Spinal cord (tissue), 10 donors: ENCODE measurements around the gene CFAP74. TPM values are rescaled to one million over a fixed set of nuclear protein-coding genes. Genes with fewer than 3 reads are reported as not detected.

Source experiments
- DNase-seq, 6 donors: peaks; one replicate each; pipeline versions ENCODE4 v3.0.0 to v3.0.0-alpha.2; 2013 to 2015; ENCODE audit warnings: low spot score in 6 of 6, low read depth in 4 of 6
- H3K27ac ChIP-seq: one replicate; pipeline ENCODE4 v1.5.1; 2013; ENCODE audit warnings: low read depth, low read length, control low read depth
- H3K27me3 ChIP-seq: one replicate; pipeline ENCODE4 v1.6.1; 2013; ENCODE audit warnings: low read length; ENCODE audit not compliant: control insufficient read depth, insufficient read depth
- H3K36me3 ChIP-seq: one replicate; pipeline ENCODE4 v1.6.1; 2013; ENCODE audit warnings: low read length; ENCODE audit not compliant: control insufficient read depth, insufficient read depth
- H3K4me1 ChIP-seq: one replicate; pipeline ENCODE4 v1.6.1; 2013; ENCODE audit warnings: low read length; ENCODE audit not compliant: control insufficient read depth, insufficient read depth
- H3K4me3 ChIP-seq: one replicate; pipeline ENCODE4 v1.5.1; 2013; ENCODE audit warnings: low read depth, low read length, control low read depth
- H3K9me3 ChIP-seq: one replicate; pipeline ENCODE4 v1.6.1; 2013; ENCODE audit warnings: low read length; ENCODE audit not compliant: control insufficient read depth, insufficient read depth
- WGBS: methylation state at CpG from one replicate; pipeline ENCODE4 v1.1.5; 2013; ENCODE audit warnings: missing lambda C conversion rate; ENCODE audit not compliant: insufficient coverage; 5-methylcytosine and 5-hydroxymethylcytosine counted together
- polyA plus RNA-seq, 2 donors: library from polyadenylated mRNA; unstranded; fragments of 120-200 nt; gene quantifications; one replicate each; pipeline ENCODE4 v1.2.1, GENCODE V29; 2013; ENCODE audit not compliant: insufficient read length in 2 of 2
- total RNA-seq, 2 donors: library from RNA; depleted of rRNA in 1 of 2; stranded (reverse); fragments of 120-200 nt in 1 of 2; fragments of >200 nt in 1 of 2; gene quantifications; one replicate each; pipeline versions ENCODE4 v1.2.3 to v1.2.4, GENCODE V29; 2013 to 2014
- donor health status: healthy.

Gene CFAP74
- total and polyA plus RNA-seq, 4 donors: 0.59 to 5.6 (median 4.6) TPM

DNA sequence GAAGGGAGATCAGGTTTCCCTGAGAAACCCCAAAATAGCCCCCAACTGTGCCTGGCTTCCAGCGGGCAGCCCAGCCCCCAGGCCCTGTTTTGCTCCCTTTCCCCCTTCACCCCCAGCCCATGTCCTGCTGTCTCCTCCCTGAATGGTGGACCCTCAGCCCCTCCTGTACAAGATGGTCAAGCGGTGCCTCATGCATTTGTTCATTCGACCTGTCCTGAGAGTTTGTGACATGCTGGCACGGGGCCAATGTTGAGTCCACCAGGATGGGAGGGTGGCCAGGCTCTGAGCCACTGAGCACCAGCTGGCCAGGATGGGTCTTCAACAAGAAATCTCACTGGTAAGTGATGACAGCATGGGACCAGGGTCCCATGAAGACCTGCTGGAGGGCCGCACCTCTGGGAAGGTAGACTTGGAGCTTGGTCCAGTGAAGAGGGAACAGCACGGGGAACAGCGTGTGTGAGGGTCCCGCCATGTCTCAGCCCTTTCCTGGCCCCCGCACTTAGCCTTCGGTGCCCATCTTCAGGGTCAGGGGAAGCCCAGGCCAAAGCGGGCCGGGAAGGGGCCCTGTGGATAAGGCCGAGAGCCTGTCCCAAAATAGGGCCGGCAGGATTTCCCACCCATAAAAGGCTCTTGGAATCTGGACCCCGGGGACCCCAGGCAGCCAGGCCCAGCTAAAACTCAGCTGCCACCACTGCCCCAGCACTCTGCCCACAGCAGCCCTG lies 88.5 kb downstream of the CFAP74 start, which contains the start of gene CALML6:
TSS of gene CALML6 (plus strand) at position 290 of the 722 bp plus-strand sequence. CDS start at position 311, 21 bp downstream.
- 85% methylated on average over 15 of the region's 15 CpGs for WGBS
- no peak within 1 kb of the TSS for H3K4me3 ChIP-seq
- no peak within 1 kb of the TSS for H3K27ac ChIP-seq
- no peaks in the 10 kb centered on the region for H3K9me3 ChIP-seq
- H3K36me3 ChIP-seq: no peaks in the 10 kb centered on the region
- H3K4me1 ChIP-seq: peaks cover 25% of the 10 kb centered on the region
- H3K27me3 ChIP-seq: peaks cover 2% of the 10 kb centered on the region
- DNase-seq: no peak

GRCh38 chr1:1914101-1914970 lies 89.2 kb downstream of the CFAP74 start:
- Histone ChIP-seq H3K36me3 (no peaks in the 10 kb centered on the region), H3K27ac (no peak overlapping the region), H3K27me3 (peaks cover 2% of the 10 kb centered on the region), H3K4me1 (peaks cover 24% of the 10 kb centered on the region), H3K9me3 (no peaks in the 10 kb centered on the region), H3K4me3 (no peak overlapping the region)
- no peak for DNase-seq
- WGBS: 62% methylated on average over 19 of the region's 20 CpGs

DNA sequence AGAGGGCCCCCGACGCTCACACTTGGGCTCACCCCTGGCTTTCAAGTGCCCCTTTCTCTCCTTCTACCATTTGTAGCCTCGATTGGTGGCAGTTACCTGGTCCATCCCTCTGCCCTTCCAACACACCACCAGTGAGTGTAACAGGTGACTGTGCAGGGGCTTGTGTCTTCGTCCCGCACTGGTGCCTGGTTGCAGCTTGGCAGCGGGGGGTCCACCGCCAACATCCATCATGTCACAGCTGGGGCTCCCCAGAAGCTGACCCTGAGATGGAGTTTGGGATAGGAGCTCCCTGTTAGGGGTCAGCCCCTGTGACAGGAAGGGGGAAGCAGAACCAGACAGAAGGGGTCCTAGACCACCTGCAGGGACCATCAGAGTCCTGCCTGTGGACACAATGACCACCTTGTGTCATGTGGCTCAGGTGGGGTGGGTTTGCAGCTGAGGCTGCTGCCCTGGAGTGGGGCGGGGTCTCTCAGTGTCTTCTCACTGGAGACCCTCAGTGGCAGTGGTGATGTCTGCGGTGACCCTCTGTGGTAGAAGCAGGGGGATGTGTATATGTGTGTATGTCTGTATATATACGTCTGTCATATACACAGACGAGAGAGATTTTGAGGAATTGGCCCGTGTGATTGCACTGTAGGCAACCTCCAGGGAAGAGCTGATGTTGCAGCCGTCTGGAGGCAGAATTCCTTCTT lies 92.1 kb downstream of the CFAP74 start:
- H3K4me3 ChIP-seq: no peak overlapping the region
- H3K27ac ChIP-seq: no peak overlapping the region
- 90% methylated on average over 9 of the region's 13 CpGs for WGBS
- H3K36me3 ChIP-seq: peaks cover 11% of the 10 kb centered on the region
- H3K27me3 ChIP-seq: no peaks in the 10 kb centered on the region
- no peak for DNase-seq
- peaks cover 29% of the 10 kb centered on the region for H3K4me1 ChIP-seq
- no peaks in the 10 kb centered on the region for H3K9me3 ChIP-seq

DNA sequence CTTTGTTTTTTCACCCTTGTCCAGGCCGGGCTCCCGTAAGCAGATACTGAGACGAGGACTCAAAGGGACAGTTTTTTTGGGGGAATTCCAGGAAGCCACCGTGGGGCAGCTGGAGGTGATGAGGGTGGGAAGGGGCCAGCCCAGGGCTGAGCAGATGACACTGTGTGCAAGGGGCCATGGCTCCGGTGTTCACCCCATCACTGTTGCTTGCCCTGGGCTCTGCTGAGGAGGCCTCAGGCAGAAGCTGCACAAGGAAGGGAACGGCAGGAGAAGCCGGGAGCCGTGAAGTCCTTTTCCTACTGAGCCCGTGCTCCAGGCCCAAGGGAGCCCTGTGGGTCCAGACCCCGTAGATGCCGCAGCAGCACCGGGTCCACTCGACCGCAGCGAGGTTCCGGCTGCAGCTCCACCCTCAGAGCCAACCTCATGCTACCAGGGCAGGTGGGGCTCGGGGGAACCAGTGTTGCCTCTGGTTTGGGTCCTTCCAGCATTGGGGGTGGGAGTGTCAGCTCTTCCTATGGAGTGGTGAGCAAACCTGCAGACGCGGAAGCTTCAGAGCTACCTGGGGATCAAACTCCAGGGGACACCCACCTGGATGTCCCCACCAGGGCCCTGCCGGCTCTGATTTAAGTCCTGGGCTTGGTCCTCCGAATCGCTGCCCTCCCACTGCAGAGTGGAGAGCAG lies 92.8 kb downstream of the CFAP74 start:
- peaks cover 36% of the 10 kb centered on the region for H3K4me1 ChIP-seq
- 94% methylated on average over 20 of the region's 22 CpGs for WGBS
- no peak for DNase-seq
- no peak overlapping the region for H3K4me3 ChIP-seq
- no peaks in the 10 kb centered on the region for H3K27me3 ChIP-seq
- H3K36me3 ChIP-seq: peaks cover 11% of the 10 kb centered on the region
- H3K27ac ChIP-seq: no peak overlapping the region
- no peaks in the 10 kb centered on the region for H3K9me3 ChIP-seq

DNA sequence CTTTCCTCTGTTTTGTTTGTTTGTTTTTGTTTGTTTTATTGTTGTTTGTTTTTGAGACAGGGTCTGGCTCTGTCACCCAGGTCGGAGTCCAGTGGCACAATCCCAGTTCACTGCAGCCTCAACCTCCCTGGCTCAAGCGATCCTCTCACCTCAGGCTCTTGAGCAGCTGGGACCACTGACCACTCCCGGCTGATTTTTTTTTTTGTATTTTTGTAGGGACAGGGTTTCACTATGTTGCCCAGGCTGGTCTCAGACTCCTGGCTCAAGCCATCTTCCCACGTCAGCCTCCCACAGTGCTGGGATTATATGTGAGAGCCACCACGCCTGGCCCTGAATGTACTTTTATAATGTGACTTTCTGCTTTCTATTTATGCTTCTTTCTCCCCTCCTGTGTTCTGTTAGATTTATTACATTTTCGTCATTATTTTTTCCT lies 93.5 kb downstream of the CFAP74 start:
- Histone ChIP-seq H3K4me1 (peaks cover 37% of the 10 kb centered on the region), H3K36me3 (peaks cover 11% of the 10 kb centered on the region), H3K4me3 (peak overlapping the region; percentile 50), H3K9me3 (no peaks in the 10 kb centered on the region), H3K27ac (no peak overlapping the region), H3K27me3 (no peaks in the 10 kb centered on the region)
- WGBS: 100% methylated on average over 1 of the region's 6 CpGs
- no peak for DNase-seq

DNA sequence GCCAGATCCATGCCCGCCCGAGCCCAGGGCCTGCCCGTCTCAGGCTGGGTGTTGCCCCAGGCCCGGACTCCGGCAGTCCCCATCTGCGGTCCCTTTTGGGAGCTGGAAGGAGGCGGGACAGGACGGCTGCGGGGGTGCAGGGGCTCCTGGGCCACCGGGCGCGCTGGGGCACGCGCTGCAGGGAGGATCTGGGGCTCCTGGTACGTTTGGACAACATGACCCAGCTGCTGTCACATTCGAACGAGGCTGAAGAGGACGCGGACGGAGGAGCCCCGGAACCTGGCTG lies 95.1 kb downstream of the CFAP74 start:
- Histone ChIP-seq H3K9me3 (no peaks in the 10 kb centered on the region), H3K36me3 (peaks cover 11% of the 10 kb centered on the region), H3K27me3 (no peaks in the 10 kb centered on the region), H3K4me3 (peak overlapping the region; percentile 42), H3K27ac (peak overlapping the region; percentile 61), H3K4me1 (peaks cover 37% of the 10 kb centered on the region)
- 9% methylated on average over 21 of the region's 21 CpGs for WGBS
- DNase-seq: no peak

- H3K4me3 ChIP-seq: no peak overlapping the region
- H3K9me3 ChIP-seq: no peaks in the 10 kb centered on the region
- peaks cover 11% of the 10 kb centered on the region for H3K36me3 ChIP-seq
- no peak for DNase-seq
- peaks cover 37% of the 10 kb centered on the region for H3K4me1 ChIP-seq
- 89% methylated on average over 7 of the region's 8 CpGs for WGBS
- no peak overlapping the region for H3K27ac ChIP-seq
- H3K27me3 ChIP-seq: no peaks in the 10 kb centered on the region
Measured at GRCh38 chr1:1907098-1907736, 96.4 kb downstream of the CFAP74 start.

DNA sequence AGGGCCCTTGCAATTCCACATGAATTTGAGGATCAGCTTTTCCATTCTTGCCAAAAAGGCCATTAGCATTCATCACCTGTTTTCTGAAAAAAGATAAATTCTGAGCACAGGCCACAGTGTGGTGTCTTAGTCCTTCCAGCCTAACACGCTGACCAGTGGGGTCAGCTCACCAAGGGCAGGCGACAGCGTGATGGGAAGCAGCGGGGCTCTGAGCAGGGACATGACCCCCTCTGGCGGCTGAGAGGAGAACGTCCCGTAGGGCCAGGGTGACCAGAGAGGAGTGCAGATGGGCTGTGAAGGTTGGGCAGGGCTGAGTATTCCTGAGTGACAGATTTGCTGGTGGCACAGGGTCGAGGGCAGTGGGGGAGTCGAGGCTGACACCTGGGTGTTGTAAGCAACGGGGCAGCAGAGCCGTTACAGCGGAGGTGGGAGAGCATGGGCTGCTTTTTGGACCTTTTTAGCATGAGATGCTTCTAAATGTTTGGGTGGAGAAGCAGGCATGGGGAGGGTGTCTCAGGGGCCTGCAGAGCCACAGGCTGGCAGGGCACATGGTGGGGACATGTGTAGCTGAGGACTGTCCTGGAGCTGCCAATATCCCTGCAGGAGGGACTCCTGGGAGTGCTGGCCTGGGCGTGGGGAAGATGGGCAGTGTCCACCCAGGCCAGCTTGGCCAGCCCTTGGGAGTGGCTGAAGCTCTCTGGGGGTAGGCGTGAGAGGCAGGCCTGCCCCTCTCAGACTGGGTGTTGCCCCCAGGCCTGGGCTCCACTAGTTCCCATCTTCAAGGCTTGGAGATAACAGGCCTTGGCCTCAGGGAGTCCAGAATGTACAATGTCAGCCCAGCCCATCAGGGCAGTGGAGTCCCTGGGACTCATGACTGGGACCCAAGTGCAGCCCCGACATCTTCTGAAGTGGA lies 97.1 kb downstream of the CFAP74 start:
- DNase-seq: peak in 3 of 6 donors; percentile 63 to 88 (median 87)
- Histone ChIP-seq H3K9me3 (no peaks in the 10 kb centered on the region), H3K4me3 (no peak overlapping the region), H3K27me3 (no peaks in the 10 kb centered on the region), H3K4me1 (peaks cover 37% of the 10 kb centered on the region), H3K27ac (no peak overlapping the region), H3K36me3 (peaks cover 11% of the 10 kb centered on the region)
- WGBS: 29% methylated on average over 15 of the region's 15 CpGs
